K562 (cell line): Measurements from ENCODE around the gene AGBL1. TPM values are rescaled to one million over a fixed set of nuclear protein-coding genes. Genes with fewer than 3 reads are reported as not detected.
A peak's percentile ranks its signal among the peaks of the same experiment; 100 is the strongest.

Experiments
- ATAC-seq: fragments of 200-7000 bp; cut with Tn5 transposase; 3 replicates; pipeline ENCODE4 v1.9.1; 2020; ENCODE audit warnings: moderate library complexity
- BruUV-seq: library from RNA; stranded (reverse); fragments of 400-500 nt; replicated peaks from 2 replicates; lab custom pipeline; 2021; lab: Mats Ljungman, UMichigan
- CTCF ChIA-PET: fragments of 300-600 bp; formaldehyde crosslinking; extraction: SDS; loops from one replicate; lab custom pipeline; 2021; ENCODE audit warnings: low intra/inter-chr PET ratio; lab: Yijun Ruan, JAX
- POLR2A ChIA-PET: fragments of 300-600, 350-650 bp; sonication (Branson Sonifier 250); formaldehyde crosslinking; extraction: SDS; loops from one replicate; lab custom pipeline; 2021; ENCODE audit warnings: antibody characterized with exemption, inconsistent platforms; lab: Yijun Ruan, JAX
- DNase-seq, 4 experiments: peaks; one replicate each; pipeline versions ENCODE4 v3.0.0 to v3.0.0-alpha.2; 2011 to 2018; ENCODE audit warnings: low spot score in 3 of 4, mixed read lengths in 3 of 4; ENCODE audit errors: extremely low read depth in 1 of 4
- FAIRE-seq: peaks from 2 replicates; lab custom pipeline; 2011; peaks lifted over from hg19 to GRCh38; lab: Jason Lieb, UNC
- H2AFZ ChIP-seq: 2 replicates; pipeline ENCODE4 v1.6.0; 2011; ENCODE audit warnings: low read depth, low read length, control low read depth, inconsistent platforms
- H3K27ac ChIP-seq: fragments of 200-600 bp; 3 replicates; pipeline ENCODE4 v1.8.0; 2011; ENCODE audit warnings: low read depth, mild to moderate bottlenecking, control low read depth, inconsistent platforms, low read length, moderate library complexity, mixed read lengths; ENCODE audit errors: extremely low read depth
- H3K27me3 ChIP-seq, 2 experiments: fragments of 300-600 bp in 1 of 2; 2 replicates in 1 of 2; 3 replicates in 1 of 2; pipeline versions ENCODE4 v1.6.0 to v1.8.0; 2011; ENCODE audit warnings: inconsistent platforms in 2 of 2, low read length in 2 of 2, mild to moderate bottlenecking in 1 of 2, mixed read lengths in 1 of 2, moderate library complexity in 1 of 2; ENCODE audit not compliant: control insufficient read depth in 2 of 2, insufficient read depth in 2 of 2
- H3K36me3 ChIP-seq: fragments of 300-600 bp; 3 replicates; pipeline ENCODE4 v1.8.0; 2011; ENCODE audit warnings: mild to moderate bottlenecking, low read length, inconsistent platforms; ENCODE audit not compliant: control insufficient read depth, insufficient read depth
- H3K4me1 ChIP-seq, 2 experiments: fragments of 200-600 bp in 1 of 2; replicated peaks in 1 of 2; 2 replicates in 1 of 2; 3 replicates in 1 of 2; pipeline versions ENCODE4 v1.5.1 to v1.8.0; 2011; ENCODE audit warnings: inconsistent platforms in 2 of 2, low read length in 2 of 2, mild to moderate bottlenecking in 1 of 2, mixed read lengths in 1 of 2, moderate library complexity in 1 of 2; ENCODE audit not compliant: control insufficient read depth in 2 of 2, insufficient read depth in 2 of 2
- H3K4me2 ChIP-seq: 2 replicates; pipeline ENCODE4 v1.6.1; 2011; ENCODE audit warnings: low read length, control low read depth, inconsistent platforms, mixed read lengths; ENCODE audit not compliant: insufficient read depth
- H3K4me3 ChIP-seq: fragments of 200-600 bp; sonication (generic), shearing (Covaris generic); 2 replicates; pipeline ENCODE4 v1.5.1; 2016; ENCODE audit warnings: control low read depth, inconsistent platforms
- H3K79me2 ChIP-seq: fragments of 200-600 bp; 3 replicates; pipeline ENCODE4 v1.8.0; 2011; ENCODE audit warnings: low read length, inconsistent platforms; ENCODE audit not compliant: control insufficient read depth, insufficient read depth
- H3K9ac ChIP-seq, 2 experiments: 2 replicates each; pipeline versions ENCODE4 v1.6.0 to v1.6.1; 2011; ENCODE audit warnings: low read depth in 2 of 2, low read length in 2 of 2, control low read depth in 1 of 2, inconsistent platforms in 1 of 2, mild to moderate bottlenecking in 1 of 2, mixed read lengths in 1 of 2; ENCODE audit not compliant: insufficient read depth in 1 of 2
- H3K9me1 ChIP-seq: one replicate; pipeline ENCODE4 v1.6.0; 2011; ENCODE audit warnings: inconsistent platforms, mild to moderate bottlenecking, low read length, moderate library complexity; ENCODE audit not compliant: control insufficient read depth, insufficient read depth
- H3K9me3 ChIP-seq: replicated peaks from 2 replicates; pipeline ENCODE4 v1.5.1; 2011; ENCODE audit warnings: low read depth, low read length, inconsistent platforms; ENCODE audit not compliant: control insufficient read depth, insufficient read depth
- H4K20me1 ChIP-seq: replicated peaks from 2 replicates; pipeline ENCODE4 v1.6.1; 2011; ENCODE audit warnings: low read length, inconsistent platforms, mixed read lengths; ENCODE audit not compliant: control insufficient read depth, insufficient read depth
- C11orf30 ChIP-seq: fragments of 450-650 bp; IDR thresholded peaks from 2 replicates; pipeline ENCODE4 v1.6.1; 2016; ENCODE audit warnings: low read depth, mild to moderate bottlenecking
- CBX5 ChIP-seq: IDR thresholded peaks from 2 replicates; pipeline ENCODE4 v1.6.1; 2014; ENCODE audit warnings: low read depth, borderline replicate concordance
- DDX20 ChIP-seq: fragments of 450-650 bp; IDR thresholded peaks from 2 replicates; pipeline ENCODE4 v1.6.1; 2016; ENCODE audit warnings: missing genetic modification characterization, low read depth, mild to moderate bottlenecking, missing compliant biosample characterization, moderate library complexity
- ESRRA ChIP-seq: fragments of 450-650 bp; IDR thresholded peaks from 2 replicates; pipeline ENCODE4 v1.6.1; 2014; ENCODE audit warnings: low read depth, mild to moderate bottlenecking, moderate library complexity, borderline replicate concordance
- GTF2A2 ChIP-seq: IDR thresholded peaks from 2 replicates; pipeline ENCODE4 v1.6.1; 2016; ENCODE audit warnings: mild to moderate bottlenecking, missing genetic modification characterization, missing compliant biosample characterization
- HMBOX1 ChIP-seq: sonication (generic); IDR thresholded peaks from 2 replicates; pipeline ENCODE4 v1.6.1; 2016
- HMGN3 ChIP-seq: IDR thresholded peaks from 2 replicates; pipeline ENCODE4 v1.6.1; 2011; ENCODE audit warnings: borderline replicate concordance, low read depth, mild to moderate bottlenecking, mixed read lengths, low read length; ENCODE audit not compliant: insufficient read length; ENCODE audit errors: extremely low read depth
- ID3 ChIP-seq, 2 experiments: fragments of 250-450 bp in 1 of 2; fragments of 450-650 bp in 1 of 2; sonication (Bioruptor Pico) in 1 of 2; IDR thresholded peaks; 2 replicates each; pipeline versions ENCODE4 v1.6.1 to v1.8.0; 2016 to 2021; ENCODE audit warnings: mild to moderate bottlenecking in 2 of 2, moderate library complexity in 2 of 2, missing compliant biosample characterization in 1 of 2, missing genetic modification characterization in 1 of 2
- MAFK ChIP-seq: IDR thresholded peaks from 2 replicates; pipeline ENCODE4 v1.6.1; 2011; ENCODE audit warnings: low read length, improper control_type of control experiment
- MLLT1 ChIP-seq, 2 experiments: fragments of 450-650 bp; IDR thresholded peaks; 2 replicates each; pipeline ENCODE4 v1.6.1; 2016
- MTA1 ChIP-seq: fragments of 450-650 bp; IDR thresholded peaks from 2 replicates; pipeline ENCODE4 v1.6.1; 2017; ENCODE audit warnings: borderline replicate concordance
- POLR2H ChIP-seq: IDR thresholded peaks from 2 replicates; pipeline ENCODE4 v1.6.1; 2016; ENCODE audit warnings: missing genetic modification characterization, low read depth, mild to moderate bottlenecking, control low read depth, missing compliant biosample characterization, moderate library complexity
- POLR3G ChIP-seq: IDR thresholded peaks from 2 replicates; pipeline ENCODE4 v1.6.1; 2011; ENCODE audit not compliant: insufficient read length, insufficient replicate concordance; ENCODE audit errors: extremely low read depth
- SRF ChIP-seq, 2 experiments: fragments of 250-450, 450-650 bp in 1 of 2; sonication (Bioruptor Pico) in 1 of 2; sonication (generic) in 1 of 2; formaldehyde crosslinking; IDR thresholded peaks; 2 replicates each; pipeline versions ENCODE4 v1.5.0 to v1.5.1; 2020 to 2022; ENCODE audit warnings: mild to moderate bottlenecking in 1 of 2, missing genetic modification reagents in 1 of 2
- XRCC4 ChIP-seq: IDR thresholded peaks from one replicate; pipeline ENCODE4 v1.6.1; 2011; ENCODE audit not compliant: insufficient read depth, insufficient read length; ENCODE audit errors: extremely low read depth
- ZBTB2 ChIP-seq: fragments of 450-650 bp; IDR thresholded peaks from 2 replicates; pipeline ENCODE4 v1.6.1; 2016; ENCODE audit warnings: antibody characterized with exemption
- ZKSCAN3 ChIP-seq: fragments of 250-450 bp; sonication (Bioruptor Pico); IDR thresholded peaks from 2 replicates; pipeline ENCODE4 v1.4.0; 2020
- ZNF165 ChIP-seq: fragments of 250-450 bp; sonication (Bioruptor Pico); IDR thresholded peaks from 2 replicates; pipeline ENCODE4 v1.4.0; 2020; ENCODE audit warnings: borderline replicate concordance
- ZNF316 ChIP-seq: fragments of 450-650 bp; IDR thresholded peaks from 2 replicates; pipeline ENCODE4 v1.6.1; 2016
- ZNF436 ChIP-seq: fragments of 250-450, 450-650 bp; sonication (Bioruptor Pico); formaldehyde crosslinking; IDR thresholded peaks from 2 replicates; pipeline ENCODE4 v1.7.0; 2020; ENCODE audit warnings: mild to moderate bottlenecking
- ZNF766 ChIP-seq: fragments of 200-800 bp; sonication (Bioruptor generic); conservative IDR thresholded peaks from 2 replicates; pipeline ENCODE4 v1.6.1; 2016; ENCODE audit warnings: missing genetic modification characterization, missing compliant biosample characterization
- WGBS: fragments of 100-300 bp; shearing (Covaris generic); methylation state at CpG from one replicate; pipeline ENCODE4 v1.1.6; 2016; ENCODE audit warnings: low coverage, mixed read lengths; ENCODE audit not compliant: insufficient coverage; ENCODE audit errors: missing lambda C conversion rate; 5-methylcytosine and 5-hydroxymethylcytosine counted together
- in situ Hi-C: fragments of 300-500 bp; cut with MboI; formaldehyde crosslinking; loops from 4 replicates; pipeline ENCODE4 v1.15.0; 2018; ENCODE audit warnings: inconsistent platforms, mixed read lengths
- intact Hi-C: fragments of 100-400 bp; cut with micrococcal nuclease; formaldehyde crosslinking; loops from 2 replicates; pipeline ENCODE4 v1.14.2; 2022
- polyA plus RNA-seq, 8 experiments: library from polyadenylated mRNA; depleted of rRNA in 4 of 8; stranded (reverse) in 5 of 8; unstranded in 3 of 8; fragments of >200 nt; fragmentation: Nextera tagmentation in 2 of 8; fragmentation: Illumina TruSeq in 1 of 8; extraction: Ambion mirVana in 2 of 8; extraction: Trizol in 1 of 8; gene quantifications; 2 replicates each; pipeline versions ENCODE4 v1.2.1 to v1.2.3, GENCODE V29; 2011 to 2014; ENCODE audit warnings: inconsistent platforms in 1 of 8, missing spikeins in 1 of 8
- total RNA-seq, 7 experiments: library from RNA; depleted of rRNA in 6 of 7; stranded (reverse); fragments of >200 nt in 6 of 7; fragmentation: Illumina TruSeq in 2 of 7; extraction: Trizol in 2 of 7; gene quantifications; 2 replicates each; pipeline versions ENCODE4 v1.2.1 to v1.2.3, GENCODE V29; 2011 to 2021; ENCODE audit warnings: low replicate concordance in 1 of 7

Gene AGBL1
- total and polyA plus RNA-seq, 9 of the 15 experiments (the other 6 are each of a cell fraction or from before 2014, with no cell fraction given) = not detected

- 0% methylated on average over 1 of the region's 1 CpG for WGBS
- no peak for FAIRE-seq
- POLR2A ChIA-PET = no interaction called here
- no peak for TF ChIP-seq ZNF766
- TF ChIP-seq ZNF165 = no peak
- no peak for TF ChIP-seq ZBTB2
- no peak for TF ChIP-seq CBX5
- TF ChIP-seq MTA1 = no peak
- peak; percentile 20; the same call in 1 of the 2 replicates for TF ChIP-seq C11orf30
- TF ChIP-seq MAFK = peak; percentile 51
- no peak for TF ChIP-seq DDX20 (tag)
- no peak for TF ChIP-seq POLR2H (tag)
- no peak for TF ChIP-seq GTF2A2 (tag)
- TF ChIP-seq ZNF316 = peak; percentile 46; the same call in 1 of the 2 replicates
- TF ChIP-seq HMBOX1 = no peak
- no peak for TF ChIP-seq HMGN3
- TF ChIP-seq ZNF436 (CRISPR knock-in tag) = no peak
- TF ChIP-seq ESRRA = no peak
- no peak for TF ChIP-seq ID3 (CRISPR knock-in tag; IDR thresholded peaks at IDR 0.05)
- no peak for TF ChIP-seq ID3 (tag; IDR thresholded peaks at IDR 0.05)
- TF ChIP-seq MLLT1 (IDR thresholded peaks at IDR 0.05) = no peak
- no peak for TF ChIP-seq XRCC4
- TF ChIP-seq POLR3G = no peak
- no peak for TF ChIP-seq SRF (CRISPR knock-in tag; IDR thresholded peaks at IDR 0.05)
- no peak for TF ChIP-seq ZKSCAN3 (CRISPR knock-in tag)
Measured at GRCh38 chr15:86553108-86553507, 473.4 kb downstream of the AGBL1 start.

More at GRCh38 chr15:86553108-86553507, 473.4 kb downstream of the AGBL1 start:
- in situ Hi-C loops = no loop called here
- no peak overlapping the region for H3K27ac ChIP-seq
- H3K4me1 ChIP-seq = no peaks in the 10 kb centered on the region
- intact Hi-C loops = no loop called here
- H3K27me3 ChIP-seq = no peaks in the 10 kb centered on the region
- H3K4me3 ChIP-seq = no peak overlapping the region
- no peaks in the 10 kb centered on the region for H3K9me1 ChIP-seq
- CTCF ChIA-PET = no interaction called here
- no TSS peak for BruUV-seq
- no peaks in the 10 kb centered on the region for H3K79me2 ChIP-seq
- H3K36me3 ChIP-seq = no peaks in the 10 kb centered on the region
- H4K20me1 ChIP-seq = no peaks in the 10 kb centered on the region
- H3K9ac ChIP-seq = no peak overlapping the region
- H3K4me2 ChIP-seq = no peak overlapping the region
- H3K9me3 ChIP-seq = no peaks in the 10 kb centered on the region; the same call in 1 of the 2 replicates
- ATAC-seq (no peak), DNase-seq (no peak)
- no peak overlapping the region for H2AFZ ChIP-seq
